Activated naive CD8-positive, alpha-beta T cell treated with anti-CD3 and anti-CD28 coated beads, Interleukin-2, amount 50 U/mL, for 16 hours (primary cell): ENCODE measurements around the gene MAPRE3.

Experiments used
- DNase-seq: peaks from one replicate; pipeline ENCODE4 v3.0.0-alpha.2; 2020; ENCODE audit warnings: low read depth, low spot score

Gene MAPRE3

GRCh38 chr2:26983746-26984145 is 13.3 kb downstream of the MAPRE3 start:
- DNase-seq, result no peak

GRCh38 chr2:26985807-26986206 is 15.4 kb downstream of the MAPRE3 start:
- DNase-seq, result no peak

GRCh38 chr2:26986576-26986975 is 16.1 kb downstream of the MAPRE3 start:
- no peak for DNase-seq

- no peak for DNase-seq
Measured at GRCh38 chr2:26988058-26988860, 17.8 kb downstream of the MAPRE3 start.

- no peak for DNase-seq
Measured at GRCh38 chr2:26989156-26989555, 18.7 kb downstream of the MAPRE3 start.

- DNase-seq, result no peak
Measured at GRCh38 chr2:26991717-26992116, 21.3 kb downstream of the MAPRE3 start.

- no peak for DNase-seq
Measured at GRCh38 chr2:26993768-26994167, 23.3 kb downstream of the MAPRE3 start.

- DNase-seq, result no peak
Measured at GRCh38 chr2:26994983-26995382, 24.5 kb downstream of the MAPRE3 start.

GRCh38 chr2:26997394-26997793 is 27.0 kb downstream of the MAPRE3 start:
- no peak for DNase-seq

- DNase-seq, result no peak
Measured at GRCh38 chr2:26998323-26998722, 27.9 kb downstream of the MAPRE3 start.

- DNase-seq, result no peak
Measured at GRCh38 chr2:27000228-27000627, 29.8 kb downstream of the MAPRE3 start.

- no peak for DNase-seq
Measured at GRCh38 chr2:27000995-27001394, 30.6 kb downstream of the MAPRE3 start.

- DNase-seq, result no peak
Measured at GRCh38 chr2:27001950-27002349, 31.5 kb downstream of the MAPRE3 start.

- no peak for DNase-seq
Measured at GRCh38 chr2:27003007-27003406, 32.6 kb downstream of the MAPRE3 start.

GRCh38 chr2:27003857-27004256 is 33.4 kb downstream of the MAPRE3 start:
- DNase-seq, result no peak

- no peak for DNase-seq
Measured at GRCh38 chr2:27006602-27007415, 36.4 kb downstream of the MAPRE3 start.

GRCh38 chr2:27007416-27008374 is 37.3 kb downstream of the MAPRE3 start:
- no peak for DNase-seq

- DNase-seq, result no peak
Measured at GRCh38 chr2:27008678-27009077, 38.2 kb downstream of the MAPRE3 start.

GRCh38 chr2:27009083-27009482 is 38.6 kb downstream of the MAPRE3 start:
- DNase-seq, result no peak

GRCh38 chr2:27009716-27010115 is 39.3 kb downstream of the MAPRE3 start:
- DNase-seq, result no peak

- DNase-seq, result no peak
Measured at GRCh38 chr2:27010139-27010538, 39.7 kb downstream of the MAPRE3 start.

GRCh38 chr2:27013738-27014137 is 43.3 kb downstream of the MAPRE3 start:
- DNase-seq, result no peak
